Endothelial cell of umbilical vein (primary cell): Measurements from ENCODE around the gene TCEAL3.

Experiments used
- CTCF ChIP-seq, 2 donors: IDR thresholded peaks; 1 replicate in 1 of 2; 2 replicates in 1 of 2; pipeline ENCODE4 v1.5.1; 2011; ENCODE audit warnings: low read length in 2 of 2, mild to moderate bottlenecking in 2 of 2, moderate library complexity in 2 of 2, control low read depth in 1 of 2, inconsistent platforms in 1 of 2, low read depth in 1 of 2; ENCODE audit not compliant: insufficient read depth in 1 of 2; ENCODE audit errors: extremely low read depth in 1 of 2
- POLR2A ChIP-seq: IDR thresholded peaks from 2 replicates; pipeline ENCODE4 v1.6.1; 2012; ENCODE audit warnings: low read depth, mild to moderate bottlenecking, control low read depth, low read length

GRCh38 chrX:103651151-103651773, 43.5 kb downstream of the TCEAL3 start:
- TF ChIP-seq CTCF (IDR thresholded peaks at IDR 0.05; ENCODE audit: extremely low read depth in 1 of 2, insufficient read depth in 1 of 2, low read depth in 1 of 2, low read length in 2 of 2) (no peak), POLR2A (no peak)
